KG1 (cell line): ENCODE results near the gene LINGO3.

ENCODE experiments used
- DNase-seq: peaks from one replicate; lab custom pipeline; 2025; lab: John Stamatoyannopoulos, UW

Gene LINGO3

GRCh38 chr19:2281265-2282061 lies 26.5 kb downstream of the LINGO3 start:
- peak; percentile 54 for DNase-seq

- no peak for DNase-seq
Observed at GRCh38 chr19:2280633-2281264, 27.2 kb downstream of the LINGO3 start.

DNA sequence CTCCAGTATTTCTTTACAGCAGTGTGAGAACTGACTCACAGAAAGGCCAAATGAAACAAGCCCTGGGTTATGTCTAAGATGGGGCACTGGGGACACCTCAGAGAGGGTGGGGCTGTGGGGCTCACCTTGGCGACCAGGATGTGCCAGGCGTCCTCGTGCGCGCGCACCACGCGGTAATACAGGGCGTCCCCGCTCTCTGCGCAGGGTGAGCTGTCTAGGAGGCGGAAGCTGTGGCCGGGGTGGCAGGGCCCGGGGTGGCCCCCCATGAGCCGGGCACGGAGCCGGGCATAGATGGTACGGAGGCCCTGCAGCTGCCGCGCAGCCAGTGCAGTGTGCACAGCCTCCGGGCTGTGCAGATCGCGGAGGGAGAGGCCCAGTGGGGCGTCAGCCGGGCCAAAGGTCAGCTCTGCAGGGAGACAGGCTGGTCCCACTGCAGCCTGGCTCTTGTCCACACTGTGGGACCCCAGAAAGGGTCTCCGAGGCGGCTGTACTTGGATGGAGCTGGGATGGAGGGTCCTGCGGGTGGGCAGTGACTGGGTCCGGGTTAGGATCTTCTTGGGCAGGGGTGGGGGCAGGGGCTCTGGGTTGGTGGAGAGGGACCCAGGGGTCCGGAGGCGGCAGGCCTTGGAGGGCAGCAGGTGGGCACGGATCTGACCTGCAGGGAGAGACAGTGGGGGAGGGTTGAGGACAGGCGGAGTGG lies 29.3 kb downstream of the LINGO3 start:
- DNase-seq: no peak

DNA sequence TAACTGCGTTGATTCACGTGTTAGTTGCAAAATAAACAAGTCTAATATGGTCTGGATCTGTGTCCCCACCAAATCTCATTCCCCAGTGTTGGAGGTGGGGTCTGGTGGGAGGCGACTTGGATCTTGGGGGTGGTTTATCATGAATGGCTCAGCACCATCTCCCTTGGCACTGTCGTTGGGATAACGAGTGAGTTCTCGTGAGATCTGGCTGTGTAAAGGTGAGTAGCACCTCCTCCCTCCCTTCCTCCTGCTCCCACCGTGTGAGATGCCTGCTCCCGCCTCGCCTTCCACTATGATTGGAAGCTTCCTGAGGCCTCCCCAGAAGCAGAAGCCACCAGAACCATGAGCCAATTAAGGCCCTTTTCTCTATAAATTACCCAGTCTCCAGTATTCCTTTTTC lies 30.8 kb downstream of the LINGO3 start:
- DNase-seq: no peak

GRCh38 chr19:2276429-2276986 lies 31.4 kb downstream of the LINGO3 start:
- no peak for DNase-seq

- DNase-seq: no peak
Observed at GRCh38 chr19:2275588-2276428, 32.1 kb downstream of the LINGO3 start.

DNA sequence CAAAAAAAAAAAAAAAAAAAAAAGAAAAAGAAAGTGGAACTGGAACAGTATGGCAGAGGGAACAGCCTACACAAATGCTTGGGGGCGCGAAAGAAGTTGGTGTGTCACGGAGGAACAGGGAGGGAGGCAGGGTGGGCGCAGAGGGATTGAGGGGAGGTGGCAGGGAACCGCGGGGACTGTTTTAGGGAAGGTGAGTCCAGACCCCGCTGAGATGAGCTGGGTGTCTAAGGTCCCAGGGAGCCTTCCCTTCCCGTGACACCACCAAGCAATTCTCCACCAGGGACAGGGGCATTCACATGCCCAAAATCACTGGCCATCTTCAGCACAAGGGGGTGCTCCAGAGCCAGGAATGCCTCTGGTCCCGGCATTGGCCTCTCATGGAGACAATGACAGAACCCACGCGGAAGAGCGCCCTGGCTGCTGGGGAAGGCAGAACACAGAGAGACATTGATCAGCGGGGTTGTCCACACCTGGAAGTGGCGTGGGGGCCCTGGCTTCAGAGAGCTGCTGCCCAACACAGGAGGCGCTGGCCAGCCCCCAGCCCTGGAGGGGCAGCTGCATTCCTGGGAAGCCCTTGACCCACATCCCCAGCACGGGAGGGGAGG lies 32.9 kb downstream of the LINGO3 start:
- no peak for DNase-seq

GRCh38 chr19:2274185-2274711 lies 33.7 kb downstream of the LINGO3 start:
- no peak for DNase-seq

- no peak for DNase-seq
Observed at GRCh38 chr19:2273356-2274184, 34.4 kb downstream of the LINGO3 start.

DNA sequence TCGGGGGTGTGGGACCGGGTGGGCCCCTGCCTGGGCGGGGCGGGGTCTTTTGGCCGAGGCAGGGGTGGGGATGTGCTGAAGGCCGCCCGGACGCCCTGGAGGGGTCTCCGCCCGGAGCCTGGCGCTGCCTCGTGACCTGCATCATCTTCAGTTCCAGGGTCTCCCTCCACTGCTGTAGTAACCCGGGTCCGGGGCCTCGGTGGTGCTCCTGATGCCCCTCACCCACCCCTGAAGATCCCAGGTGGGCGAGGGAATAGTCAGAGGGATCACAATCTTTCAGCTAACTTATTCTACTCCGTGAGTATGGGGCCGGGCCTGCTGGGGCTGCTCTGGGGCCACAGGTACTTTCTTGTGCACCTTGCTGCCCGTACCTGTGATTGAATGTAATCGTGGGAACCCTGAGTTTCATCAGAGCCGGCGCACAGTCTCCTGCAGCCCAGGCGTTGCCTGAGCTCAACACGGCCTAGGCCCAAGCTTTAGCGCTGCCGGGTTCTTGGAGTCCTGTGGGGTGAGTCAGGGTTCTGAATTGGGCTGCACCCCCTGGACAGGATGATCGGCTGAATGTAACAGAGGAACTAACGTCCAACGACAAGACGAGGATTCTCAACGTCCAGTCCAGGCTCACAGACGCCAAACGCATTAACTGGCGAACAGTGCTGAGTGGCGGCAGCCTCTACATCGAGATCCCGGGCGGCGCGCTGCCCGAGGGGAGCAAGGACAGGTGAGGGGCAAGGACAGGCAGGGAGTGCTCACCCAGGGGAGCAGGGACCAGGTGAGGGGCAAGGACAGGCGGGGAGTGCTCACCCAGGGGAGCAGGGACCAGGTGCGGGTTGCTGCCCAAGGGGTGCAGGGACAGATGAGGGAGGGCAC lies 36.5 kb downstream of the LINGO3 start:
- DNase-seq: no peak

- DNase-seq: peak; percentile 20
Observed at GRCh38 chr19:2270423-2271233, 37.3 kb downstream of the LINGO3 start.

DNA sequence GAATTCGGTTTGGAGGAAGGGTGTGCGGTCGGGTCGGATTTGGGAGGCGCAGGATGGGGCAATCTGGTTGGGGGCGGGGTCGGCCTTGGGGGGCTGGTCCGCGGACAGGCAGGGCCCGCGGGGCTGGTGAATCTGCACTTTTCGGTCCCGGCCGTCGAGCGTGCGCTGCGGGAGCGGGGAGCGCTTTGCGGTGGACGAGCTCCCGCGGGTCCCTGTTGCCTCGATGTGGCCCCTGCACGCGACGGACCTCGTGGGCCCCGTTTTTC lies 37.9 kb downstream of the LINGO3 start:
- DNase-seq: no peak

DNA sequence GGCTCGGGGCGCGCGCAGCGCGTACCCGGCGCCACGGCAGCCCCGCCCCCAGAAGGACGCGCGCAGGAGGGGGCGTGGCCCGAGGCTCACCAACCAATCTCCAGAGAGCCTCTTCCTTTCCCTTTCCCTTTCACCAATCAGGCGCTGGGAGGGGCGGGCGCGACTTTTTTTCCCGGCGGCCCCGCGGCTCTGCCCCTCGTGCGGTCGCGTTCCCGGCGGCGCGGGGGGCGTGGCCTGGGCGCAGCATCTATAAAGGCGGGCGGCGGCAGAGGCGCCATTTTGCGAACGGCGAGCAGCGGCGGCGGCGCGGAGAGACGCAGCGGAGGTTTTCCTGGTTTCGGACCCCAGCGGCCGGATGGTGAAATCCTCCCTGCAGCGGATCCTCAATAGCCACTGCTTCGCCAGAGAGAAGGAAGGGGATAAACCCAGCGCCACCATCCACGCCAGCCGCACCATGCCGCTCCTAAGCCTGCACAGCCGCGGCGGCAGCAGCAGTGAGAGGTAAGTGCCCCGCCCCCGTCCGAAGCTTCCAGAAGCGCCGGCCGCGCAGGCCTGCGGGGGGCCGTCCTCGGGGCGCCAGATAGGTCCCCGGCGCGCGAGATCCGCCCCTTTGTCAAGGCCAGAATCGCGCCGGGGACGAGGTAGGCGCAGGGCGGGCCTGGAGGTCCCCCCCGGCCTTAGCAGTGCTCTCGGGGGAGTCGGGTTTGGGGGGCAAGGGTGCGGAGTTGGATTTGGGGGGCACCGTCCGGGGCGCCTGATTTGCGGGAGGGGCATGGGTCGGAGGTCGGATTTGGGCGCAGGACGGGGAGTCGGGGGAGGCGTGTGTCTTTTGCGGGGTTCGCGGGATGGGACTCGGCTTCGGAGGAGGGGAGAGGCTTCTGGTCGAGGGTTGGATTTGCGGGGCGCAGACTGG lies 38.5 kb downstream of the LINGO3 start:
- DNase-seq: peak; percentile 74

- no peak for DNase-seq
Observed at GRCh38 chr19:2268861-2269243, 39.1 kb downstream of the LINGO3 start.

- DNase-seq: no peak
Observed at GRCh38 chr19:2268480-2268830, 39.5 kb downstream of the LINGO3 start.

- DNase-seq: peak; percentile 24
Observed at GRCh38 chr19:2266183-2266993, 41.6 kb downstream of the LINGO3 start.
